HG03378 (cell line): ENCODE measurements around the gene HNF4A.
"Not testable (repeated sequence)": the region's sequence is repeated elsewhere in the genome, so short reads cannot be mapped to it uniquely, and the experiment has no call there.

Experiments
- ATAC-seq: cut with Tn5 transposase; IDR thresholded peaks from one replicate; pipeline ENCODE4 v1.9.1; 2021; ENCODE audit warnings: mild to moderate bottlenecking, moderate library complexity; ENCODE audit not compliant: unreplicated experiment

Gene HNF4A

GRCh38 chr20:44461142-44461802 lies 105.8 kb downstream of the HNF4A start:
- ATAC-seq: no peak

GRCh38 chr20:44461803-44462174 lies 106.3 kb downstream of the HNF4A start:
- no peak for ATAC-seq

- no peak for ATAC-seq
Observed at GRCh38 chr20:44463466-44463865, 108.0 kb downstream of the HNF4A start.

DNA sequence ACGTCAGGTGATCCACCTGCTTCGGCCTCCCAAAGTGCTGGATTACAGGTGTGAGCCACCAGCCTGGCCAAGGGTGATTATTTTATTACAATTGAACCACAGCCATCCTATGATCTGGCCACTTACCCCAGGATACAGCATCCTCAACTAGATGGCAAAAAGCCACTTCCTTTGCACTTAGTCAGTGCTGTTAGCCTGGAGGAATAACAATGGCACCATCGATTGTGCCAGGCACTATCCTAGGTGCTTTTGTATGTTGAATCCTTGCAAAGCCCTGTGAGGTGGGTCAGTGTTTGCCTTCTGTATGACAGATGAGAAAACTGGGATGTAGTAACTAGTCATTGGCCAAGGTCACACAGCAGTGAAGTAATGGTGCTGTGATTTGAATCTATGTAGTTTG lies 109.0 kb downstream of the HNF4A start:
- ATAC-seq: no peak

DNA sequence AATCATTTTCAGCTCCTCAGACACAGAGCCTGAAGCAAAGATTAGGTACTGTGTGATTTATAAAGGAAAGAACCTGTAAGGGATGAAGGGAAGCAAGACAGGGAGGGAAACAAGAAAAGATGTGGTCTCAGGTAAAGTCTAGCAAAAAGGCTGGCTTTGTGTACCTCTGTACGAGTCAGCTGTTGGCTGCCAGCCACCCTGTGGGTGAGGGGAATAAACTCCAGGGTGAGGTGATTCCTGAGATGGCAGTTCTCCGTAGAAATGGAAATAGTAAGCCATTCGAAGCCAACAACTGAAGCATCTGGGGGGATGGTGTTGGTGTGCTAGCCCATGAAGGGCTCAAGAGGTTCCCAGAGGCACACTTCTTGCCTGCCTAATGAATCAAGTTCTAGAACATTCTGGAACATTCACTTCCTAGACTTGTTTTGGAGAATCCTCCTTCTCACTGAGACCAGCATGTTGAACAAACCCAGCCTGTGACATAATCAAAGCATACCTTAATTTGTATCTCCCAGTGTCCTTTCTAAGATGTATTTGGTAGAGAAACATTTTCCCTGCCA lies 109.6 kb downstream of the HNF4A start:
- no peak for ATAC-seq

DNA sequence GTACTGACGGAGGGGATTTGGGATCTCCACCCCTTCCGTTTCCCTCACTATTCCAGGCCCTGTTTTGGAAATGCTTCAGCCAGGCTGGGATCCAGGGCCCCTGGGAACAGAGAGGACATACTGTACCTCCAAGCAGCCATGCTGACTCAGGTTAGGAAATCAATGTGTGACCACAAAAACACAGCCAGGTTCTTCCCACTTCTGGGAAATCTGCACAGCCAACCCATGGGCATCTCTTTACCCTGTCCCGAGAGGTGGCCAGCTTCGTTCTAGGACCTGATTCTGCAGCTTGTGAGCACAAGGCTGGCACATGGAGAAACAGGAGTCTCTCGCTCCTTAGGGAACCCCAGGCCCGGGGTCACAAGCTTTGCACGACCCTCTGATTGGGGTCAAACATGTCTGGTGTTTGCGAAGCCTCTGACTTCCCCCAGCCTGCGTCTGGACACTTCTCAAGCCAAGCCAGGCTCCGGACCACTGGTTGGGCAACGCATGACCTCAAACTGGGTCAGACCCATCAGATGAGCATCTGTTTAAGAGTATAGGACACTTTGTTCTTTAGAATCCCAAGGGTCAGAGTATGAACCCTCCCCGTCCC lies 111.9 kb downstream of the HNF4A start:
- no peak for ATAC-seq

DNA sequence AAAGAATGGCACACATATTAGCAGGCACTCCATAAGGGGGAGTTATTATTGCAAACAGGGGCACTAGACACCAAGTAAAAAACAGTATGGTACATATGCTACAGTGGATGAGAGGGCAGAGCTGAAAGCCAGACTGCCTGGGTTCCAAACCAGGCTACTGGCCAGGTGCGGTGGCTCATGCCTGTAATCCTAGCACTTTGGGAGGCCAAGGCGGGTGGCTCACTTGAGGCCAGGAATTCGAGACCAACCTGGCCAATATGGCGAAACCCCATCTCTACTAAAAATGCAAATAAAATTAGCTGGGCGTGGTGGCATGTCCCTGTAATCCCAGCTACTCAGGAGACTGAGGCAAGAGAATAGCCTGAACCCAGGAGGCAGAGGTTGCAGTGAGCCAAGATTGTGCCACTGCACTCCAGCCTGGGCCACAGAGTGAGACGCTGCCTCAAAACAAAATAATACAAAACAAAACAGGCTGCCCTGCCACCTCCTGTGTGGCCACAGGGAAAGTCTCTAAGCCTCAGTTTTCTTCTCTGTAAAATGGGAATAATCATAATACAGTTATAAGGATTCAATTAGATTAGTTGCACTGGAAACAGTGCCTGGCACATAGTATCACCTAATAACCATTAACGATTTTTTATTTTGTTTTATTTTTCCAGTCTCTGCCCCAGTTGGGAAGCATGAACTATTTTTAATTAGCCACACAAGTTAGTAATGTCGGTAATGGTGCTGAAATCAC lies 112.7 kb downstream of the HNF4A start:
- no peak for ATAC-seq

GRCh38 chr20:44470327-44470726 lies 114.8 kb downstream of the HNF4A start:
- no peak for ATAC-seq

GRCh38 chr20:44471481-44471882 lies 116.0 kb downstream of the HNF4A start:
- no peak for ATAC-seq

- not testable (repeated sequence) for ATAC-seq
Observed at GRCh38 chr20:44472283-44472682, 116.8 kb downstream of the HNF4A start.

GRCh38 chr20:44475372-44475693 lies 119.8 kb downstream of the HNF4A start:
- no peak for ATAC-seq

GRCh38 chr20:44475694-44476560 lies 120.4 kb downstream of the HNF4A start, which contains the start of gene TTPAL:
Gene TTPAL (plus strand): TSS chr20:44475874. CDS start chr20:44480000, 4,126 bp downstream.
- ATAC-seq: peak; percentile 66

DNA sequence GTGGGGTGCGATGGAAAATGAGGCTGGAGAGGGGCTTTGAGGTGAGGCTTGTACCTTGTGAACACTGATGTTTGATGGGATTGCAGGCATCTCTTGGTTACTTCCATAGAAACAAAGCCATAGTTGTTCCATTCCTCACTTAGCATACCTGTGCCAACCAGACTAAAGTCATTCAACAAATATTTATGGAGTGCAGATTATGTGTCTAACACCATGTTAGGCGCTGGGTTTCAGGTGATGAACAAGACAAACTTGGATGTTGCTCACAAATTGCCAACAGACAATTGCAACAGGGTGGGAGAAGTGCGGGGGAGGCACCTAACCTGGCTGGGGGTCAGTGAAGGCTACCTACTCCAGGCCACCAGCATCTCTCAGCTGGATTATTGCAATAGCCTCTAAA lies 121.7 kb downstream of the HNF4A start:
- no peak for ATAC-seq

- no peak for ATAC-seq
Observed at GRCh38 chr20:44478206-44478605, 122.7 kb downstream of the HNF4A start.

- ATAC-seq: no peak
Observed at GRCh38 chr20:44479643-44480042, 124.1 kb downstream of the HNF4A start.

DNA sequence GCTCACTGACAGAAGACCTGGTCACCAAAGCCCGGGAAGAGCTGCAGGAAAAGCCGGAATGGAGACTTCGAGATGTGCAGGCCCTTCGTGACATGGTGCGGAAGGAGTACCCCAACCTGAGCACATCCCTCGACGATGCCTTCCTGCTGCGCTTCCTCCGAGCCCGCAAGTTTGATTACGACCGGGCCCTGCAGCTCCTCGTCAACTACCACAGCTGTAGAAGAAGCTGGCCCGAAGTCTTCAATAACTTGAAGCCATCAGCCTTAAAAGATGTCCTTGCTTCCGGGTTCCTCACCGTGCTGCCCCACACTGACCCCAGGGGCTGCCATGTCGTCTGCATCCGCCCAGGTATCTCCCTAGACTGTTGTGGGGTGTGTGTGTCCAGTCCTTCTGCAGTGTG lies 124.6 kb downstream of the HNF4A start:
- no peak for ATAC-seq

GRCh38 chr20:44481719-44482416 lies 126.4 kb downstream of the HNF4A start:
- no peak for ATAC-seq

- no peak for ATAC-seq
Observed at GRCh38 chr20:44483112-44483511, 127.6 kb downstream of the HNF4A start.
